GM12878 (cell line): ENCODE measurements around the gene PRDX1. TPM values are rescaled to one million over a fixed set of nuclear protein-coding genes. Genes with fewer than 3 reads are reported as not detected.

Experiments
- CHD4 ChIP-seq: fragments of 200-600 bp; sonication (generic); IDR thresholded peaks from 2 replicates; pipeline ENCODE4 v1.6.1; 2016; ENCODE audit warnings: mild to moderate bottlenecking
- FOS ChIP-seq: IDR thresholded peaks from 3 replicates; pipeline ENCODE4 v1.6.1; 2011; ENCODE audit warnings: borderline replicate concordance; ENCODE audit not compliant: insufficient read length; ENCODE audit errors: extremely low read depth
- HDAC6 ChIP-seq: fragments of 200-600 bp; sonication (generic); IDR thresholded peaks from one replicate; pipeline ENCODE4 v1.8.0; 2017; ENCODE audit warnings: antibody characterized with exemption; ENCODE audit not compliant: unreplicated experiment
- IRF4 ChIP-seq: IDR thresholded peaks from 2 replicates; pipeline ENCODE4 v1.6.1; 2011; ENCODE audit warnings: low read depth, low read length
- LARP7 ChIP-seq: fragments of 450-650 bp; IDR thresholded peaks from 2 replicates; pipeline ENCODE4 v1.6.1; 2017; ENCODE audit warnings: mild to moderate bottlenecking
- MTA2 ChIP-seq: fragments of 450-650 bp; IDR thresholded peaks from 2 replicates; pipeline ENCODE4 v1.6.1; 2016; ENCODE audit warnings: low read depth, mild to moderate bottlenecking, moderate library complexity
- NFYB ChIP-seq: IDR thresholded peaks from 2 replicates; pipeline ENCODE4 v1.6.1; 2011; ENCODE audit warnings: low read depth, mild to moderate bottlenecking, low read length, improper control_type of control experiment, moderate library complexity; ENCODE audit not compliant: insufficient read depth
- PML ChIP-seq: IDR thresholded peaks from 2 replicates; pipeline ENCODE4 v1.6.1; 2012; ENCODE audit warnings: low read length, inconsistent platforms
- POLR2AphosphoS5 ChIP-seq: IDR thresholded peaks from 2 replicates; pipeline ENCODE4 v1.6.1; 2011; ENCODE audit warnings: mild to moderate bottlenecking, low read length, inconsistent platforms
- RB1 ChIP-seq: fragments of 450-650 bp; formaldehyde crosslinking; IDR thresholded peaks from 2 replicates; pipeline ENCODE4 v1.6.1; 2017; ENCODE audit warnings: mild to moderate bottlenecking, borderline replicate concordance
- SIX5 ChIP-seq: IDR thresholded peaks from 2 replicates; pipeline ENCODE4 v1.6.1; 2011; ENCODE audit warnings: mild to moderate bottlenecking, low read depth, low read length, moderate library complexity; ENCODE audit not compliant: severe bottlenecking
- SMC3 ChIP-seq: IDR thresholded peaks from 2 replicates; pipeline ENCODE4 v1.6.1; 2011; ENCODE audit warnings: low read length, improper control_type of control experiment, borderline replicate concordance
- YBX1 ChIP-seq: fragments of 450-650 bp; IDR thresholded peaks from 2 replicates; pipeline ENCODE4 v1.6.1; 2016; ENCODE audit warnings: antibody characterized with exemption
- ZNF207 ChIP-seq: fragments of 450-650 bp; IDR thresholded peaks from 2 replicates; pipeline ENCODE4 v1.6.1; 2014; ENCODE audit warnings: antibody characterized with exemption, mild to moderate bottlenecking, borderline replicate concordance
- ZNF274 ChIP-seq: IDR thresholded peaks from one replicate; pipeline ENCODE4 v1.8.0; 2011; ENCODE audit not compliant: insufficient read length, insufficient read depth
- ZSCAN29 ChIP-seq: fragments of 450-650 bp; IDR thresholded peaks from 2 replicates; pipeline ENCODE4 v1.6.1; 2017; ENCODE audit warnings: mild to moderate bottlenecking, moderate library complexity
- ZZZ3 ChIP-seq: IDR thresholded peaks from 2 replicates; pipeline ENCODE4 v1.6.1; 2011; ENCODE audit warnings: low read depth; ENCODE audit not compliant: control insufficient read depth, insufficient read length
- polyA plus RNA-seq, 11 experiments: library from polyadenylated mRNA; depleted of rRNA in 4 of 11; unstranded in 6 of 11; stranded (reverse) in 5 of 11; fragments of >200 nt; fragmentation: Nextera tagmentation in 4 of 11; fragmentation: Illumina TruSeq in 1 of 11; extraction: Ambion mirVana in 4 of 11; extraction: Trizol in 1 of 11; gene quantifications; 1 replicate in 1 of 11; 2 replicates in 10 of 11; pipeline versions ENCODE4 v1.2.1 to v1.2.3, GENCODE V29; 2011 to 2016; ENCODE audit warnings: inconsistent platforms in 2 of 11, missing spikeins in 2 of 11, low read depth in 1 of 11
- total RNA-seq, 4 experiments: library from RNA; depleted of rRNA in 3 of 4; stranded (reverse); fragments of >200 nt in 3 of 4; fragmentation: Illumina TruSeq in 1 of 4; extraction: Trizol in 1 of 4; gene quantifications; 2 replicates each; pipeline versions ENCODE4 v1.2.1 to v1.2.3, GENCODE V29; 2013 to 2021
- TF ChIP-seq, protein P1 (sequence below): fragments of 450-650 bp; IDR thresholded peaks from 2 replicates; pipeline ENCODE4 v1.6.1; 2017; ENCODE audit warnings: mild to moderate bottlenecking, moderate library complexity
- TF ChIP-seq, protein P2 (sequence below): IDR thresholded peaks from 2 replicates; pipeline ENCODE4 v1.6.1; 2011; ENCODE audit warnings: low read depth, mild to moderate bottlenecking, low read length, moderate library complexity, borderline replicate concordance; ENCODE audit errors: extremely low read depth
- TF ChIP-seq, protein P3 (sequence below): IDR thresholded peaks from 2 replicates; pipeline ENCODE4 v1.6.1; 2012; ENCODE audit warnings: low read depth, low read length, improper control_type of control experiment
- TF ChIP-seq, protein P4 (sequence below): fragments of 450-650 bp; IDR thresholded peaks from 2 replicates; pipeline ENCODE4 v1.6.1; 2016; ENCODE audit warnings: mild to moderate bottlenecking

PRDX1 gene
- total and polyA plus RNA-seq, 10 of the 15 experiments (the other 5 are each of a cell fraction or from before 2014, with no cell fraction given) = 659 to 1,775 (median 811) TPM

DNA sequence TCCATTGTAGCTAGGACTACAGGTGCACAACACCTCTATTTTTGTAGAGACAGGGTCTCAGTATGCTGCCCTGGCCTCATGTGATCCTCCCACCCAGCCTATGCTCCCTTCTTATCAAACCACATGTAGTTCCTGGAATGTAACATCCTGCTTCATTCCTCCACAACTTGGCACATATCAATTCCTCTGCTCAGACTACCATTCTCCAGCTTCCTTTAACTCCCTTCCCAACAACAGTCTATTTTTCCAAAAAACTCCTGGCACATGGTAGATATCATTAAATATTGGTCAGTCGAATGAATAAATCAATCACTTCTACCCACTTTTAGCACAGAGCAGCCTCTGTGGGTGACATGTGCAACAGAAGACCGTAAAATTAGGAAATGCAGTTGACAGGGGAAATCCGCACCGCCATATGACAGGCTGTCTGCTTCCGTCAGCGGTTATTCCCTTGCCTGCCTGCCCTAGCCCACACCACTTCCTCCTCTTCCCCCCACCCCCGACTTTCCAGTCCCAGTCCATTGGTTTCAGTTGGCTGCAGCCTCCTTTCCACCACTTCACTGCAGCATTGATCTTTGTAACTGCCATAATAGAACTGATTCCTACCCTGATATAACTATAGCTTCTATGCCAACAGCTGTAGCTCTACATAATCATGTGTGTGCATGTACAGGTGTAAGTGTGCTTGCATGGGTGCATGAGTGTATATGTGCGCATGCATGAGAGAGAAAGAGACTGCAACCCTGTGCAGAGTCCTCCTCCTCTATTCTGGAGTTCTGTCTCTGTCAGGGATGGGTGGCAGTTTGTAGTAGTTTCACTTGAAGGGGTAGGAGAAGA, 22.1 kb upstream of the PRDX1 start (continued):
- TF ChIP-seq, protein P1, sequence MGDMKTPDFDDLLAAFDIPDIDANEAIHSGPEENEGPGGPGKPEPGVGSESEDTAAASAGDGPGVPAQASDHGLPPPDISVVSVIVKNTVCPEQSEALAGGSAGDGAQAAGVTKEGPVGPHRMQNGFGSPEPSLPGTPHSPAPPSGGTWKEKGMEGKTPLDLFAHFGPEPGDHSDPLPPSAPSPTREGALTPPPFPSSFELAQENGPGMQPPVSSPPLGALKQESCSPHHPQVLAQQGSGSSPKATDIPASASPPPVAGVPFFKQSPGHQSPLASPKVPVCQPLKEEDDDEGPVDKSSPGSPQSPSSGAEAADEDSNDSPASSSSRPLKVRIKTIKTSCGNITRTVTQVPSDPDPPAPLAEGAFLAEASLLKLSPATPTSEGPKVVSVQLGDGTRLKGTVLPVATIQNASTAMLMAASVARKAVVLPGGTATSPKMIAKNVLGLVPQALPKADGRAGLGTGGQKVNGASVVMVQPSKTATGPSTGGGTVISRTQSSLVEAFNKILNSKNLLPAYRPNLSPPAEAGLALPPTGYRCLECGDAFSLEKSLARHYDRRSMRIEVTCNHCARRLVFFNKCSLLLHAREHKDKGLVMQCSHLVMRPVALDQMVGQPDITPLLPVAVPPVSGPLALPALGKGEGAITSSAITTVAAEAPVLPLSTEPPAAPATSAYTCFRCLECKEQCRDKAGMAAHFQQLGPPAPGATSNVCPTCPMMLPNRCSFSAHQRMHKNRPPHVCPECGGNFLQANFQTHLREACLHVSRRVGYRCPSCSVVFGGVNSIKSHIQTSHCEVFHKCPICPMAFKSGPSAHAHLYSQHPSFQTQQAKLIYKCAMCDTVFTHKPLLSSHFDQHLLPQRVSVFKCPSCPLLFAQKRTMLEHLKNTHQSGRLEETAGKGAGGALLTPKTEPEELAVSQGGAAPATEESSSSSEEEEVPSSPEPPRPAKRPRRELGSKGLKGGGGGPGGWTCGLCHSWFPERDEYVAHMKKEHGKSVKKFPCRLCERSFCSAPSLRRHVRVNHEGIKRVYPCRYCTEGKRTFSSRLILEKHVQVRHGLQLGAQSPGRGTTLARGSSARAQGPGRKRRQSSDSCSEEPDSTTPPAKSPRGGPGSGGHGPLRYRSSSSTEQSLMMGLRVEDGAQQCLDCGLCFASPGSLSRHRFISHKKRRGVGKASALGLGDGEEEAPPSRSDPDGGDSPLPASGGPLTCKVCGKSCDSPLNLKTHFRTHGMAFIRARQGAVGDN = peak; percentile 59
- TF ChIP-seq POLR2AphosphoS5 (no peak), PML (no peak), CHD4 (no peak), RB1 (no peak), ZSCAN29 (0 out of 2 replicates have a peak, but pooled peaks have one; percentile 21), MTA2 (peak; percentile 86), NFYB (no peak), SIX5 (no peak), ZNF274 (no peak), LARP7 (0 out of 2 replicates have a peak, but pooled peaks have one; percentile 27), FOS (no peak), SMC3 (no peak), HDAC6 (no peak), ZZZ3 (no peak), YBX1 (no peak), IRF4 (peak; percentile 82), ZNF207 (no peak)
- TF ChIP-seq, protein P2, sequence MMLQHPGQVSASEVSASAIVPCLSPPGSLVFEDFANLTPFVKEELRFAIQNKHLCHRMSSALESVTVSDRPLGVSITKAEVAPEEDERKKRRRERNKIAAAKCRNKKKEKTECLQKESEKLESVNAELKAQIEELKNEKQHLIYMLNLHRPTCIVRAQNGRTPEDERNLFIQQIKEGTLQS = no peak
- TF ChIP-seq, protein P3, sequence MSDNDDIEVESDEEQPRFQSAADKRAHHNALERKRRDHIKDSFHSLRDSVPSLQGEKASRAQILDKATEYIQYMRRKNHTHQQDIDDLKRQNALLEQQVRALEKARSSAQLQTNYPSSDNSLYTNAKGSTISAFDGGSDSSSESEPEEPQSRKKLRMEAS = no peak
- TF ChIP-seq, protein P4, sequence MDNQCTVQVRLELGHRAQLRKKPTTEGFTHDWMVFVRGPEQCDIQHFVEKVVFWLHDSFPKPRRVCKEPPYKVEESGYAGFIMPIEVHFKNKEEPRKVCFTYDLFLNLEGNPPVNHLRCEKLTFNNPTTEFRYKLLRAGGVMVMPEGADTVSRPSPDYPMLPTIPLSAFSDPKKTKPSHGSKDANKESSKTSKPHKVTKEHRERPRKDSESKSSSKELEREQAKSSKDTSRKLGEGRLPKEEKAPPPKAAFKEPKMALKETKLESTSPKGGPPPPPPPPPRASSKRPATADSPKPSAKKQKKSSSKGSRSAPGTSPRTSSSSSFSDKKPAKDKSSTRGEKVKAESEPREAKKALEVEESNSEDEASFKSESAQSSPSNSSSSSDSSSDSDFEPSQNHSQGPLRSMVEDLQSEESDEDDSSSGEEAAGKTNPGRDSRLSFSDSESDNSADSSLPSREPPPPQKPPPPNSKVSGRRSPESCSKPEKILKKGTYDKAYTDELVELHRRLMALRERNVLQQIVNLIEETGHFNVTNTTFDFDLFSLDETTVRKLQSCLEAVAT = 0 out of 2 replicates have a peak, but pooled peaks have one; percentile 42
